ENCODE measurements around the gene PRDX5.

PRDX5 gene

GRCh38 chr11:64368673-64369074 lies 50.8 kb downstream of the PRDX5 start:
- no peak for DNase-seq

- DNase-seq = no peak
These were observed 51.8 kb downstream of the PRDX5 start for GRCh38 chr11:64369440-64370421.

- no peak for DNase-seq
These were observed 53.3 kb downstream of the PRDX5 start for GRCh38 chr11:64371201-64371600.
